ENCODE measurements around the gene NCKIPSD.

DNA sequence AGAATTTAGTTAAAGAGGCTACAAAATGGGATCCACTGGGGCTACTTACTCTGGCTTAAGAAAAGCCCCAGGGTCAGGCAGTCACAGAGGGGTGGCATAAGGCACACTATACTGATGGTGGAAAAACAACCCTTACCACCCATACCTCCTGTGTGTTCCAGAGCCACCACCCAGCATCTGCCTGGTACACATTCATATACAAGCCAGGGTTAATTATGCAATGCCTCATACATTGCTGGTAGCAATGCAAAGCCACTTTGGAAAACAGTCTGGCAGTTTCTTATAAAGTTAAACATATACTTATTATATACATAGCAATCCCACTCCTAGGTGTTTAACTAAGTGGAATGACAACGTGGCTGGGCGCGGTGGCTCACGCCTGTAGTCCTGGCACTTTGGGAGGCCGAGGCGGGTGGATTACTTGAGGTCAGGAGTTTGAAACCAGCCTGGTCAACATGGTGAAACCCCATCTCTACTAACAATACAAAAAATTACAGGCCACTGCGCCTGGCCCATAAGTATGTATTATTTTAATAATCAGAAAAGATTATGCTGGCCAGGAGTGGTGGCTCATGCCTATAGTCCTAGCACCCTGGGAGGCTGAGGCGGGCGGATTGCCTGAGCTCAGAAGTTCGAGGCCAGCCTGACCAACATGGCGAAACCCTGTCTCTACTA, 15.2 kb upstream of the NCKIPSD start:
- TF ChIP-seq, protein P1, sequence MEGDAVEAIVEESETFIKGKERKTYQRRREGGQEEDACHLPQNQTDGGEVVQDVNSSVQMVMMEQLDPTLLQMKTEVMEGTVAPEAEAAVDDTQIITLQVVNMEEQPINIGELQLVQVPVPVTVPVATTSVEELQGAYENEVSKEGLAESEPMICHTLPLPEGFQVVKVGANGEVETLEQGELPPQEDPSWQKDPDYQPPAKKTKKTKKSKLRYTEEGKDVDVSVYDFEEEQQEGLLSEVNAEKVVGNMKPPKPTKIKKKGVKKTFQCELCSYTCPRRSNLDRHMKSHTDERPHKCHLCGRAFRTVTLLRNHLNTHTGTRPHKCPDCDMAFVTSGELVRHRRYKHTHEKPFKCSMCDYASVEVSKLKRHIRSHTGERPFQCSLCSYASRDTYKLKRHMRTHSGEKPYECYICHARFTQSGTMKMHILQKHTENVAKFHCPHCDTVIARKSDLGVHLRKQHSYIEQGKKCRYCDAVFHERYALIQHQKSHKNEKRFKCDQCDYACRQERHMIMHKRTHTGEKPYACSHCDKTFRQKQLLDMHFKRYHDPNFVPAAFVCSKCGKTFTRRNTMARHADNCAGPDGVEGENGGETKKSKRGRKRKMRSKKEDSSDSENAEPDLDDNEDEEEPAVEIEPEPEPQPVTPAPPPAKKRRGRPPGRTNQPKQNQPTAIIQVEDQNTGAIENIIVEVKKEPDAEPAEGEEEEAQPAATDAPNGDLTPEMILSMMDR (IDR thresholded peaks at IDR 0.05): no peak
- no peak for TF ChIP-seq POLR2AphosphoS5 (IDR thresholded peaks at IDR 0.05)

Measured in suprapubic skin (tissue), 3 donors.